Nephron (organoid): ENCODE data around the gene BRD7.

Source experiments
- H3K27ac Mint-ChIP-seq, 3 experiments: 2 replicates each; pipeline ENCODE4 v1.8.0; 2020; ENCODE audit warnings: mixed read lengths in 3 of 3, mild to moderate bottlenecking in 2 of 3, moderate library complexity in 1 of 3
- H3K27me3 Mint-ChIP-seq: 2 replicates; pipeline ENCODE4 v1.8.0; 2021; ENCODE audit warnings: low read depth, mild to moderate bottlenecking, moderate library complexity, mixed read lengths
- H3K36me3 Mint-ChIP-seq: 2 replicates; pipeline ENCODE4 v1.8.0; 2020; ENCODE audit warnings: low read depth, mixed read lengths
- H3K4me1 Mint-ChIP-seq: 2 replicates; pipeline ENCODE4 v1.8.0; 2020; ENCODE audit warnings: mixed read lengths
- H3K4me3 Mint-ChIP-seq, 3 experiments: 2 replicates each; pipeline ENCODE4 v1.8.0; 2020; ENCODE audit warnings: mild to moderate bottlenecking in 3 of 3, mixed read lengths in 3 of 3, moderate library complexity in 2 of 3
- H3K9me3 Mint-ChIP-seq: 2 replicates; pipeline ENCODE4 v1.8.0; 2020; ENCODE audit warnings: mixed read lengths
- TF ChIP-seq, protein P1 (sequence below), 3 experiments: fragments of 200-600 bp; sonication (generic); IDR thresholded peaks; one replicate each; pipeline ENCODE4 v1.5.0; 2021; ENCODE audit warnings: antibody characterized with exemption in 3 of 3; ENCODE audit not compliant: unreplicated experiment in 3 of 3

Gene BRD7

DNA sequence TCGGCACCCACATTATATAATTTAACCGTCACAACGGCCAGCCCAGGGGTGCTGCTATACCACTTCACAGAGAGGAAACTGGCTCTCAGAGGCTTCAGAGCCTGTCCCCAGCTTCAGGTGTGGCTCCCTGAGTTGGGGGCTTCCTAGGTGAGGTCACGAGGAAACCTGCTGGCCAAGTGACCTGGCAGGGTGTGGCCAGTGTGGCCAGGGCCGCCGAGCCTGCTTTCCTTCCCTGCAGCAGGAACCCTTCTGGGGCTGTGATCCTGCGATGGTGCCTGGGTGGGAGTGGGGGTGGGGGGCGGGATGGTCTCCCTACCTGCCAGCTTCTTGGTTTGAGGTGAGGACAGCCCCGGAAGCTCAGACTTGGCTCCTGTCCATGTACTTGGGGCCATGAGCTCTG, 62.5 kb downstream of the BRD7 start:
- Mint-ChIP-seq H3K27me3 (peaks cover 9% of the 10 kb centered on the region), H3K4me3 (no peak overlapping the region), H3K4me1 (no peaks in the 10 kb centered on the region), H3K9me3 (no peaks in the 10 kb centered on the region), H3K36me3 (no peaks in the 10 kb centered on the region), H3K27ac (no peak overlapping the region)
- TF ChIP-seq, protein P1, sequence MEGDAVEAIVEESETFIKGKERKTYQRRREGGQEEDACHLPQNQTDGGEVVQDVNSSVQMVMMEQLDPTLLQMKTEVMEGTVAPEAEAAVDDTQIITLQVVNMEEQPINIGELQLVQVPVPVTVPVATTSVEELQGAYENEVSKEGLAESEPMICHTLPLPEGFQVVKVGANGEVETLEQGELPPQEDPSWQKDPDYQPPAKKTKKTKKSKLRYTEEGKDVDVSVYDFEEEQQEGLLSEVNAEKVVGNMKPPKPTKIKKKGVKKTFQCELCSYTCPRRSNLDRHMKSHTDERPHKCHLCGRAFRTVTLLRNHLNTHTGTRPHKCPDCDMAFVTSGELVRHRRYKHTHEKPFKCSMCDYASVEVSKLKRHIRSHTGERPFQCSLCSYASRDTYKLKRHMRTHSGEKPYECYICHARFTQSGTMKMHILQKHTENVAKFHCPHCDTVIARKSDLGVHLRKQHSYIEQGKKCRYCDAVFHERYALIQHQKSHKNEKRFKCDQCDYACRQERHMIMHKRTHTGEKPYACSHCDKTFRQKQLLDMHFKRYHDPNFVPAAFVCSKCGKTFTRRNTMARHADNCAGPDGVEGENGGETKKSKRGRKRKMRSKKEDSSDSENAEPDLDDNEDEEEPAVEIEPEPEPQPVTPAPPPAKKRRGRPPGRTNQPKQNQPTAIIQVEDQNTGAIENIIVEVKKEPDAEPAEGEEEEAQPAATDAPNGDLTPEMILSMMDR (IDR thresholded peaks at IDR 0.05; ENCODE audit: unreplicated experiment in 3 of 3): no peak

DNA sequence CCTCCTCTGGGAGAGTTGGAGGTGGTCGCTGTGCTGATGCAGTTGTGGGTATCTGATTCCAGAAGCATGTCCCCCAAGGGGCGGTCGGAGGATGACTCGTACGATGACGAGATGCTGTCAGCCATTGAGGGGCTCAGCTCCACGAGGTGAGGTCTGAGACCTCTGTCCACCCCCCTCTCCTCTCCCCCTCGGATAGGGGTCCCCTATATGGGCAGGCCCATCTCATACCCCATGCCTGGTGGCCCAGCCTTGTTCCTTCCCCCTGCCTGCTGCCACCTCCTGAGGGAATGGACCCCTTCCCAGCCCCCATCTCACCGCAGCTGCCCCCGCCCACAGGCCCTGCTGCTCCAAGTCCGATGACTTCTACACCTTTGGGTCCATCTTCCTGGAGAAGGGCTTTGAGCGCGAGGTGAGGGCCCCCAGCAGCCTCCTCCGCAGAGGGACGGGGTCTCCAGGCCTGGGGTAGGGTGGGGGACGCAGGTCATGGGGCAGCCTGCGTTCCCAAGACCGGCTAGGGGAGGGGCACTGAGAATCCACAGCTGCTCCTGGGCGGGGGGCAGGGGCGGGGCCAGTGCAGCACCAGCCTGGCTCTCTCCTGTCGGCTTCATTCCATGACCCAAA, 63.2 kb downstream of the BRD7 start:
- H3K27ac Mint-ChIP-seq: no peak overlapping the region
- no peaks in the 10 kb centered on the region for H3K4me1 Mint-ChIP-seq
- TF ChIP-seq, protein P1 (IDR thresholded peaks at IDR 0.05; ENCODE audit: unreplicated experiment in 3 of 3): no peak
- no peaks in the 10 kb centered on the region for H3K9me3 Mint-ChIP-seq
- no peak overlapping the region for H3K4me3 Mint-ChIP-seq
- peaks cover 9% of the 10 kb centered on the region for H3K27me3 Mint-ChIP-seq
- H3K36me3 Mint-ChIP-seq: no peaks in the 10 kb centered on the region

DNA sequence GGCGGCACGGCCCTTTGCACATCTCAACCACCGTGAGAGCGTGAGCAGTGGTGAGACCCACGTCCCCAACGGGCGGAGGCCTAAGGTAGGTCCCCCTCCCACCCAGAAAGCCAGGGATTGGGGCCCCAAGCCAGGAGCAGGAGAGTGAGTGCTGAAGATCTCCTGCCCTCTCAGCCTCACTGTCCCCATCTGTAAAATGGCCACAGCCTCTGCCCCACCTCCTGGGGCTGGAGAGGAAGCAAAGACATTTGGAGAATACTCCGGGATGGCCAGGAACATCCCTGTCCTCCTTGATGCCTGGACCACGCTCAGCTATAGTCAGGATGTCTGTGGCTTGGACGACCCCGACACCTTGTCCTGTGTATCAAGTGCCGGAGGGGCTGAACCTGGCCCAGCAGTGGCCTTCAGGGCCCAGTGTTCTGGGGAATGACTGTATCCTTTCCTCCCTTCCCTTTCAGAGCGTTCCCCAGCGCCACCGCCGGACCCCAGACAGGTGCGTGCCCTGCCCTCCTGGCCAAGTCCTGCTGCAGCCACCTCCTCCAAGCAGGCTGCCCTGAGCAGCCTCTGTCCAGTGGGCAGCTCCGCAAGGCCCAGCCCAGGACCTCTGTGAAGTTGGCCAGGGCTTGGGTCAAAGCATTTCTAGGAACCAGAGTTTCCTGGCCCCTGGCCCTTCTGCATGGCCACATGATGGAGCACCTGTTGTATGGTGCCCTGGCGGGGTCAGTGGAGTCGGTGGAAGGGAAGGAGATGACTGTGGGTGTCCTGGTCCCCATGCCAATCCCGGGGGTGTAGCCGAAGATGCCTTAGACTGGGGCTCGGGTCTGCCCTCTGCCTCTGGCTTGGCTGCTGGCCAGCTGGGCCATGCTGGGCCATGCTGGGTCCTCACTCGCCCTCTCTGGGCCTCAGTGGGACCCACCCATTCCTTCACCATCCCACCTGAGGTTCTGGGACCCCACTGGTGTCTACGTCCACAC, 64.0 kb downstream of the BRD7 start:
- no peaks in the 10 kb centered on the region for H3K9me3 Mint-ChIP-seq
- H3K4me3 Mint-ChIP-seq: no peak overlapping the region

DNA sequence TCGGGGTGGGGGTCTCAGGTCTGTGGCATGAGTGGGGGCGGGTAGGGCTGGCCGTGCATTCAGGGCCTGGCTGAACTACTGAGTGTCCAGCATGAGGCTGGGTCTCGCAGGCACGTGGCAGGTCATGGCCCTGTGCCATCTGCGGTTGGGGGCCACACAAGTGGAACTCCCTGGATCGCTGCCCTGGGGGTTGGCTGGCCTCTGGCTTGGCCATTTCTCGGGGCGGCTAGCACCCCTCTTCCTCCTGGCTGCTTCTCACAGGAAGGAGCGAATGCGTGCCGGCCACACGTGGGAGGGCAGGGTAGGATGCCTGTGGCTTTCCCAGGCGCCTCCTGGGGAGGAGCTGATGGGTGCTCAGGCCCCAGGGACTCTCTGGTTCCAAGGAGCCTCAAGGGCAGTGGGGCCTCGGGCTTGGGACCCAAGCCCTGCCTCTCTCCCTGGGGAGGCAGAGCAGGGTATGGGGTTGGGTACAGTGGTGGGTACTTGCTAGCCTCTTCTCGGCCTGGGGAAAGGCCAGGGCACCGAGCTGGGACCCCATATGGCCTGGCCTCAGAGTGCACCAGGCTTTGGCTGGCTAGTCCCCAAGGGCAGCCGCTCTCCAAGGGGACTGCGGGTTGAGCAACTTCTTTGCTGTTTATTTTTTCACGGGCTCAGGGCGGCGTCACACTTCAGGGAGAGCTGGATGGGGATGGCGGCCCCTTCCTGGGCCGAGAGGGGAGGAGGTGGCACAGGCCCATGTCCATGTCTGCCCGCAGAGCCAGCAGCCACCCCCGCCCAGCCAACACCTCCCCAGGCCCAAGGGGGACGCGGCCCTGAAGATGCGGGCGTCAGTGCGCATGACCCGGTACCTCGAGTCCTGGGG, 65.0 kb downstream of the BRD7 start:
- Mint-ChIP-seq H3K9me3 (no peaks in the 10 kb centered on the region), H3K4me3 (no peak overlapping the region), H3K27ac (no peak overlapping the region), H3K36me3 (no peaks in the 10 kb centered on the region), H3K27me3 (peaks cover 9% of the 10 kb centered on the region), H3K4me1 (no peaks in the 10 kb centered on the region)
- TF ChIP-seq, protein P1 (IDR thresholded peaks at IDR 0.05; ENCODE audit: unreplicated experiment in 3 of 3): no peak

More for the DNA sequence above, 64.0 kb downstream of the BRD7 start:
- TF ChIP-seq, protein P1 (IDR thresholded peaks at IDR 0.05; ENCODE audit: unreplicated experiment in 3 of 3): no peak
- no peaks in the 10 kb centered on the region for H3K36me3 Mint-ChIP-seq
- no peaks in the 10 kb centered on the region for H3K4me1 Mint-ChIP-seq
- peaks cover 9% of the 10 kb centered on the region for H3K27me3 Mint-ChIP-seq
- no peak overlapping the region for H3K27ac Mint-ChIP-seq

DNA sequence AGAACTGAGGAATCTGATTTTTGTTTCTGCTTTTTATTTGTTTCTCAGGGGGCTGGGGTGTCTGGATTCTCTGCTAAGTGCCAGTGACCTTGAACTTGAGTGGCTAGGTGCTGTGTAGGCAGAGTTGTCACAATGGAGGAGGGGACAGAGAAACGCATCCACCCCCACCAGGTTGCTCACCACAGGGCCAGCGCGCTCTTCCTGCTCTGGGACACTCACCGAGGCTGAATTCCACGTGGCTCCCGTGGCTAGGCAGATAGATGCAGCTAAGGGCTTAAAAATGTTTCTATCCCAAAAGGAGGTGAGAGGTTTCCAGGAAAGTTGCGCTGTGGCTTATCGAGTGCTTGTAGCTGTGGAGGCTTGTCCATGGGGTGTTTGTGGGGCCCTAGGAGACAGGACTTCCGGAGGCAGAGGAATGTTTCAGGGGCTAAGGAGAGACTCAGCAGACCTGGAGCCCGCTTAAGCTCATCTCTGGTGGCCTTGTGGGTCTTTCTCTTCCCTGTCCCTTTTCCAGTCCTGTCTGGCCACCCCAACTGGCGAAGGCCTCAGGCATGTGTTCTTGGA, 65.7 kb downstream of the BRD7 start:
- peaks cover 11% of the 10 kb centered on the region for H3K27me3 Mint-ChIP-seq
- H3K9me3 Mint-ChIP-seq: no peaks in the 10 kb centered on the region
- H3K4me1 Mint-ChIP-seq: no peaks in the 10 kb centered on the region
- no peaks in the 10 kb centered on the region for H3K36me3 Mint-ChIP-seq
- no peak overlapping the region for H3K27ac Mint-ChIP-seq
- TF ChIP-seq, protein P1 (IDR thresholded peaks at IDR 0.05; ENCODE audit: unreplicated experiment in 3 of 3): no peak
- H3K4me3 Mint-ChIP-seq: no peak overlapping the region
